HL-60/S4 (cell line): Measurements from ENCODE around the gene OPCML.

Experiments used
- in situ Hi-C: fragments of 300-500 bp; cut with MboI; formaldehyde crosslinking; loops from 2 replicates; pipeline ENCODE4 v1.14.3; 2022; ENCODE audit warnings: low sequenced_read_pairs

The OPCML gene

GRCh38 chr11:132551016-132551415 is 981.3 kb downstream of the OPCML start:
- in situ Hi-C loops, result no loop called here

- in situ Hi-C loops, result no loop called here
Measured at GRCh38 chr11:132549561-132549960, 982.7 kb downstream of the OPCML start.

- in situ Hi-C loops, result no loop called here
Measured at GRCh38 chr11:132549001-132549400, 983.3 kb downstream of the OPCML start.

- in situ Hi-C loops, result no loop called here
Measured at GRCh38 chr11:132544007-132544406, 988.3 kb downstream of the OPCML start.

GRCh38 chr11:132541794-132542193 is 990.5 kb downstream of the OPCML start:
- in situ Hi-C loops, result no loop called here

GRCh38 chr11:132540581-132540980 is 991.7 kb downstream of the OPCML start:
- in situ Hi-C loops, result no loop called here

GRCh38 chr11:132539590-132540368 is 992.5 kb downstream of the OPCML start:
- in situ Hi-C loops, result no loop called here

GRCh38 chr11:132538642-132539041 is 993.7 kb downstream of the OPCML start:
- in situ Hi-C loops, result no loop called here

- in situ Hi-C loops, result no loop called here
Measured at GRCh38 chr11:132535830-132536229, 996.5 kb downstream of the OPCML start.

- in situ Hi-C loops, result no loop called here
Measured at GRCh38 chr11:132531921-132532320, 1000.4 kb downstream of the OPCML start.

- in situ Hi-C loops, result no loop called here
Measured at GRCh38 chr11:132528181-132528580, 1004.1 kb downstream of the OPCML start.

GRCh38 chr11:132523929-132524328 is 1008.4 kb downstream of the OPCML start:
- in situ Hi-C loops, result no loop called here

GRCh38 chr11:132520199-132520598 is 1012.1 kb downstream of the OPCML start:
- in situ Hi-C loops, result no loop called here

GRCh38 chr11:132519241-132519815 is 1013.0 kb downstream of the OPCML start:
- in situ Hi-C loops, result no loop called here

GRCh38 chr11:132504501-132505041 is 1027.7 kb downstream of the OPCML start:
- in situ Hi-C loops, result no loop called here

GRCh38 chr11:132501356-132501755 is 1030.9 kb downstream of the OPCML start:
- in situ Hi-C loops, result no loop called here

GRCh38 chr11:132499661-132500060 is 1032.6 kb downstream of the OPCML start:
- in situ Hi-C loops, result no loop called here

- in situ Hi-C loops, result no loop called here
Measured at GRCh38 chr11:132496341-132496740, 1036.0 kb downstream of the OPCML start.

GRCh38 chr11:132493801-132494200 is 1038.5 kb downstream of the OPCML start:
- in situ Hi-C loops, result no loop called here

GRCh38 chr11:132490978-132491377 is 1041.3 kb downstream of the OPCML start:
- in situ Hi-C loops, result no loop called here

GRCh38 chr11:132486060-132486459 is 1046.2 kb downstream of the OPCML start:
- in situ Hi-C loops, result no loop called here

GRCh38 chr11:132475026-132475425 is 1057.3 kb downstream of the OPCML start:
- in situ Hi-C loops, result no loop called here
